ENCODE data around the gene TBX2.

TBX2 gene

DNA sequence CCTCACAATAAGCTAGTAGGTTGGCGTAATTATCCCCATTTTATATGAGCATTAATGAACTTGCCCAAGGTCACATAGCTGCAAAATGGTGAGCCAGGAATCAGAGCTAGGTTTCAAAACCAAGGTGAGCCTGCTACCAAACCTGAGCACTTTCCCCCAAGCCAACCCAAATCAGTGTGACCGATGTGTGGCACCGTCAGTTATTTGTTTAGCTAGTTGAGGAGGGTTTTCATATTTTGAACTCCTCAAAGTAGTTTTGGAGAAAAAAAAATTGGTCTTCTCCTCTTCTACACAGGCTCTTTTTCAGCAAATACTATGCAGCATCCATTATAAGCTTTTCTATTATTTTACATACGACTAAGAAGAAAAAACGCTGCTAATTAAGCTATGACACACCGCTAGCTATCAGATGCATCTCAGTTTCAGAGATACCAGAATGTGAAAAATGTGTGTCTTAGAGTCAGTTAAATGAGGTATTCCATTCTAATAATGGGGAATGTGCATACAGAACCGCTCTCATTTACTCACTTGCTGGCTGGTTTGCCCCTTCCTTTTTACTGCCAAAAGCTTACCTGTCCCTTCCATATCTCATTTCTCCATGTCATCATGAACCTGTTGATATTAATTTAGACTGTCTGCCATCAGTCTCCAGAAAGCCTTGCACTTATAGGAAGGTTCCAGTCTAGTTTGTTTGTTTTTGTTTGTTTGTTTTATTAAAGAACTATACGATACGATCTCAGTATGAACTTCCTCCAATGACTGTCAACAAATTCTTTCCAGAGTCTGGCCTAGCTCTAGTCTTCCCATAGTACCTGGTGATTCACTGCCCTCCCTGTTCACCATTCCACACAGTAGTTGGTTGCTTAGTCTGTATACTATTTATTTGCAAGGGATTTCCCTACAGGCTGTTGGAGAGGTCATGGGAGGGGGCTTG, 50.3 kb downstream of the TBX2 start:
- TF ChIP-seq, protein P1, sequence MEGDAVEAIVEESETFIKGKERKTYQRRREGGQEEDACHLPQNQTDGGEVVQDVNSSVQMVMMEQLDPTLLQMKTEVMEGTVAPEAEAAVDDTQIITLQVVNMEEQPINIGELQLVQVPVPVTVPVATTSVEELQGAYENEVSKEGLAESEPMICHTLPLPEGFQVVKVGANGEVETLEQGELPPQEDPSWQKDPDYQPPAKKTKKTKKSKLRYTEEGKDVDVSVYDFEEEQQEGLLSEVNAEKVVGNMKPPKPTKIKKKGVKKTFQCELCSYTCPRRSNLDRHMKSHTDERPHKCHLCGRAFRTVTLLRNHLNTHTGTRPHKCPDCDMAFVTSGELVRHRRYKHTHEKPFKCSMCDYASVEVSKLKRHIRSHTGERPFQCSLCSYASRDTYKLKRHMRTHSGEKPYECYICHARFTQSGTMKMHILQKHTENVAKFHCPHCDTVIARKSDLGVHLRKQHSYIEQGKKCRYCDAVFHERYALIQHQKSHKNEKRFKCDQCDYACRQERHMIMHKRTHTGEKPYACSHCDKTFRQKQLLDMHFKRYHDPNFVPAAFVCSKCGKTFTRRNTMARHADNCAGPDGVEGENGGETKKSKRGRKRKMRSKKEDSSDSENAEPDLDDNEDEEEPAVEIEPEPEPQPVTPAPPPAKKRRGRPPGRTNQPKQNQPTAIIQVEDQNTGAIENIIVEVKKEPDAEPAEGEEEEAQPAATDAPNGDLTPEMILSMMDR (conservative IDR thresholded peaks at IDR 0.05; ENCODE audit: low read depth, low read length), result no peak
- DNase-seq (ENCODE audit: low read depth), result no peak

DNA sequence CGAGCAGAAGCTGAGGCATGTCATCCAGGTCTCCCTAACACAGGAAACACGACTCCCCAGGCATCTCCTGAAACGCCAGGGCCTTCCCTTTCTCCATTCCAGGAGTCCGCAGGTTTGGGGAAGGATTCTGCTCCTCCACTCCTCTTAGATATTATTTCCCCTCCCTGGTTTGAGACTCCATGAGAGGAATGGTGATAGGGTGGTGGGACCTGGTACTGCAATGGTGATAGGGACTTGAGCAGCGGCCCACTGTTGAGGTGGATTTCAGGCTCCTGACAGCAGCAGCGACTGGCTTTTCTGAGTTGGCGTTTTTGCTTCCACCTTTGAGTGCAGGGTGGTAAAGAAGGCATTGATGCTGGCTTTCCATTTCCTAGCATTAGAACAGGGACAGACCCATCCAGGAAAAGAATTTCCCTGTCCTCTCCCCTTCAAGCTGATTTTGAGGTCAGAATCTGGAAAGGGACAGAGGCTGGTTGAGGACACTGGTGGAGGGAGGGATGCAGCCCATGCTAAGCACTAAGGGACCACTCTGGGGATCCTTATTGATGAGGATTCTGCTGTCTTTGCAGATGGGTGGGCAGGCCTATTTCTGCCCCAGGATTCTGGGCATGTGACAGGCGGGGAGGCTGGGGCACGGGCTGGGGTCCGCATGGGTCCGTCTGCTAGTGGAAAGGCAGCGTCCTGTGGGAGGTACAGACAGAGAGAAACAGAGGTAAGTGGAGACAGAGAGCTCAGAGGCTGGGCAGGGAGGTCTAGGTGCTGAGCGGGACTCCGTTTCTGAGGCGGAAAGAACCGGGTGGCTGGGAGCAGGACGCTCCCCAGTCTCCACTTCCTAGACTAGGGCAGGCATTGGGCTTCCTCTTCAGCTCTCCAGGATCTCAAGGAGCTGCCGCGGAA, 51.2 kb downstream of the TBX2 start:
- no peak for DNase-seq (ENCODE audit: low read depth)
- no peak overlapping the region for H3K4me3 ChIP-seq (ENCODE audit: low read depth, low read length)
- TF ChIP-seq, protein P1 (conservative IDR thresholded peaks at IDR 0.05; ENCODE audit: low read depth, low read length), result no peak

More for the DNA sequence above, 50.3 kb downstream of the TBX2 start:
- no peak overlapping the region for H3K4me3 ChIP-seq (ENCODE audit: low read depth, low read length)

DNA sequence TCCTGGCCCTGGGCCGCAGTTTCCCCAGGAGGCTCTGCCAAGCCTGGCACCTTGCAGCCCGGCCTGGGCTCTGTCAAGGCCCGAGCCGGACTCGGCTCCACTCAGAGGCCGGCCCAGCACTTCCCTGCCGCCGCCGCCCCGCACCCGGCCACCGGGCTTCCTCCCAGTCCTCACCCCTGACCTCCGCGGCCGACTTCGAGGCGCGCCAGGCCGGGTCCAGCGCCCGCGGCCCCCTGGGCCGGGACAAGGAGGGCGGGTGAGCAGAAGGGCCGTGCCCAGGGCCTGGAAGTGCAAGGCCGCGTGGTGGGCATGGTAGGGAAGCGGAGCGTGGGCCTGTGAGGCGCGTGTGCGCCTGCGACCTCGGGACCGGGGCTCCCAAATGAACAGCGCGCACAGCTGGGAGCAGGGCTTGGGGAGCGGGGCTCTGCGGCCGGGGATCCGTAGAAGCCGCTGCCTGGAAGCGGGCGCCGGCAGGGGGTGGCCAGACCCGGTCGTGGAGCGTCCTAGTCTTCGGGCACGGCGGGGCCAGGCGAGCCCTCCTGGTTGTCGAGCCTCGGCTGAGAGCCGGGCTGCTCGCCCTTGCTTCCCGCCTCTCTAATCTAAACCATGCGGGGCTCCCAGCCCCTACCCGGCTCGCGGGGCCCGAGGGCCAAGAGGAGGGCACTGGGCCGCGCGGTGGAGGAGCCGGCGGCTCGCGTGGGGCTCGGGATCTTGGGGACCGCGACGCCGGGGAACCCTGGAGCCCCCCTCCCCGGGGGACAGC, 52.1 kb downstream of the TBX2 start:
- no peak overlapping the region for H3K4me3 ChIP-seq (ENCODE audit: low read depth, low read length)
- TF ChIP-seq, protein P1 (conservative IDR thresholded peaks at IDR 0.05; ENCODE audit: low read depth, low read length), result no peak
- no peak for DNase-seq (ENCODE audit: low read depth)

DNA sequence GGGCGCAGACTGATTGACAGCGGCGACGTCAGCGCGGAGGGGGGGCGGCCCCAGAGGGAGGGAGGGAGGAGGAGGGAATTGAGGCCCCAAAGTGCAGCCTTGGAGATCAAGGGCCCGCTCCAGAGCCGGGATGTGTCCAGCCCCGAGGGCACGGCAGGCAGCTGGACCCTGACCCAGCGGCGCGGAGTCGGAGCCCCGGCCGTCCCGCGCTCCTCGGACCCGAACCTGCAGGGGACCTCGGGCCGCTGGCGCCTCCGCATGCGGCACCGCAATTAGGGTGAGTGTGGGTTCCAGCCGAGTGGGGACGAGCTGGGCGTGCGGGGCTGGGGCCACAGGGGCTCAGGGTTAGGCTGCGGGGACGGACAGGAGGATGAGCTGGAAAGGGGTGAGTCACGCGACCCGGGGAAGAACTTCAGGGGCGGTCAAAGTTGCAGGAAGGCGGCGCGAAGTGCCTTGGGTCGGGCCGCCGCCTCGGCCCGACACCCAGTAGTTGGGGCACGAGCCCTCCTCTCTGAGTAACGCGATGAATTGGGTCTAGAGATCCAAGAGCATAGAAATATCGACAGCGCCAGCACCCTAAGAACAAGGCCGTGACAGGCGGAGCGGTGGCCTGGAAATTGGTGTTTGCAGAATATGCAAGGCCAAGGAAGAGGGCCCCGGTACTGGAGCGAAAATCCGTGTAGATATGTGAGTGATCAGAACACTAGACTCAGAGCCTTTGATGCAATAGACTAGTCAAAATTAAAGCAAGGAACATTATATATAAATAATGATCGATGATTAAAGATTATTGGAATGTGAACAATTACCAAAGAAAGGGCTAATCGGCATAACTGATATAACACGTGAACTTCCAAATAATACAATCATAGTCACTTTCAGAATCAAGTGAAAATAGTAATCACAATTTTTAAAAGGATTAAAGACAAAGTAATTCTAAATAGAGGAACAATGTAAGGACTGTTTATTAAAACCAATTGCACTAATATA, 53.0 kb downstream of the TBX2 start, which contains the start of gene TBX4:
TSS of gene TBX4 (plus strand) at position 122 of the 990 bp plus-strand sequence. CDS start 4,069 bp downstream, outside the sequence.
- no peak within 1 kb of the TSS for H3K4me3 ChIP-seq (ENCODE audit: low read depth, low read length)
- no peak for DNase-seq (ENCODE audit: low read depth)
- TF ChIP-seq, protein P1 (conservative IDR thresholded peaks at IDR 0.05; ENCODE audit: low read depth, low read length), result no peak

DNA sequence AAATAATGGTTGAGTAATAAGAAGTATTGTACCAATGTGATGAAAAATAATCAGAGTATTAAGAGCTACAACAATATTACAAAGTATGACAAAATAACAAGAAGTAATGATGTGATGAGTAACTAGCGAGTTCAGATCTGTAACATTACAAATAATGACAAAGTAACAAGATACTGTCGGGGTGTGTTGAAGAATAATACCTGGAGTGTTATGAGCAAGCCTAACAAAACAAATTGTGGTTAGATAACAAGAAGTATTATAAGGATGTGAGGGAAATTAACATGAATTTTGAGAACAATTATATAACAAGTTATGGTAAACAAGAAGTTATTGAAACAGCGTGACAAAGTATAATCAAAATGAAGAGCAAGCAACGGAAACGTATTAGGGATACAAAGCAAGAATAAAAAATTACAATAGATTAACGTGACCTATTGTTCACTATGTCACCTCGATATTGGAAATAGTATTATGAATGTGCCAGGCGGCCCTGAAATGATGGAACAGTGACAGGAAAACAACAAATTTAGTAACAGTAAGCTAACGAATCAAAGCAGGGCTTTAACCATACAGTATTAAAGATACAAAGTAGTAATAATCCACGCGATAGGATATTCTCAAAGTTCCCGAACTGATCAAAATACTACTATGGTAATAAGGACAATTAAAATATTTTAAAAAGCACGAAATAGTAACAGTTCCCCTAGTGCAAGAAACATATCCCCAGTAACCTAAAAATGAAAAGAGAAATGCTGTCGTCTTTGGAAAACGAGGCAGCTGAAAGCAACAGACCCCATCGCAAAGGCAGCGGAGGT, 54.1 kb downstream of the TBX2 start:
- no peak overlapping the region for H3K4me3 ChIP-seq (ENCODE audit: low read depth, low read length)
- DNase-seq (ENCODE audit: low read depth), result no peak
- TF ChIP-seq, protein P1 (conservative IDR thresholded peaks at IDR 0.05; ENCODE audit: low read depth, low read length), result no peak

Data from choroid plexus epithelial cell (primary cell).